Stimulated activated memory B cell treated with anti-CD40 and anti-IgM and Interleukin-4, amounts not matched to agents 10 μg/mL and 1 μg/mL and 100 μg/mL, for 72 hours (primary cell): ENCODE results near the gene KCNQ2.

Source experiments
- ATAC-seq: fragments of 150-1000 bp; cut with Tn5 transposase; 2 replicates; pipeline ENCODE4 v1.10.0; 2021
- H3K27ac Mint-ChIP-seq: one replicate; pipeline ENCODE4 v1.8.0; 2022; ENCODE audit warnings: mild to moderate bottlenecking, mixed read lengths
- H3K27me3 Mint-ChIP-seq: one replicate; pipeline ENCODE4 v1.8.0; 2022; ENCODE audit warnings: mixed read lengths
- H3K36me3 Mint-ChIP-seq: one replicate; pipeline ENCODE4 v1.8.0; 2022; ENCODE audit warnings: mixed read lengths
- H3K4me1 Mint-ChIP-seq: one replicate; pipeline ENCODE4 v1.8.0; 2022; ENCODE audit warnings: mixed read lengths
- H3K4me3 Mint-ChIP-seq: one replicate; pipeline ENCODE4 v1.8.0; 2022; ENCODE audit warnings: mild to moderate bottlenecking, moderate library complexity, mixed read lengths
- H3K9me3 Mint-ChIP-seq: one replicate; pipeline ENCODE4 v1.8.0; 2022; ENCODE audit warnings: mixed read lengths

KCNQ2 gene

GRCh38 chr20:63463400-63464288 is 8.8 kb downstream of the KCNQ2 start:
- H3K4me1 Mint-ChIP-seq = peaks cover under 1% of the 10 kb centered on the region
- peaks cover 87% of the 10 kb centered on the region for H3K27me3 Mint-ChIP-seq
- H3K36me3 Mint-ChIP-seq = no peaks in the 10 kb centered on the region
- H3K4me3 Mint-ChIP-seq = no peak overlapping the region
- no peak for ATAC-seq
- H3K9me3 Mint-ChIP-seq = no peaks in the 10 kb centered on the region
- H3K27ac Mint-ChIP-seq = no peak overlapping the region

- peaks cover 90% of the 10 kb centered on the region for H3K27me3 Mint-ChIP-seq
Measured at GRCh38 chr20:63462244-63462643, 10.2 kb downstream of the KCNQ2 start.

GRCh38 chr20:63461104-63461763 is 11.2 kb downstream of the KCNQ2 start:
- Mint-ChIP-seq H3K27ac (no peak overlapping the region), H3K9me3 (no peaks in the 10 kb centered on the region), H3K4me1 (peaks cover 18% of the 10 kb centered on the region), H3K27me3 (peaks cover 93% of the 10 kb centered on the region), H3K36me3 (no peaks in the 10 kb centered on the region), H3K4me3 (no peak overlapping the region)
- ATAC-seq = no peak

More at GRCh38 chr20:63462244-63462643, 10.2 kb downstream of the KCNQ2 start:
- Mint-ChIP-seq H3K36me3 (no peaks in the 10 kb centered on the region), H3K9me3 (no peaks in the 10 kb centered on the region), H3K4me3 (no peak overlapping the region), H3K27ac (no peak overlapping the region), H3K4me1 (peaks cover 14% of the 10 kb centered on the region)
- ATAC-seq = no peak

GRCh38 chr20:63459070-63459380 is 13.4 kb downstream of the KCNQ2 start:
- Mint-ChIP-seq H3K27ac (no peak overlapping the region), H3K36me3 (no peaks in the 10 kb centered on the region), H3K9me3 (no peaks in the 10 kb centered on the region), H3K4me1 (peaks cover 22% of the 10 kb centered on the region), H3K4me3 (no peak overlapping the region), H3K27me3 (peaks cover 96% of the 10 kb centered on the region)
- ATAC-seq = no peak

GRCh38 chr20:63458170-63459069 is 14.0 kb downstream of the KCNQ2 start:
- no peak overlapping the region for H3K4me3 Mint-ChIP-seq
- H3K27me3 Mint-ChIP-seq = peaks cover 96% of the 10 kb centered on the region
- no peak for ATAC-seq
- H3K9me3 Mint-ChIP-seq = no peaks in the 10 kb centered on the region
- H3K36me3 Mint-ChIP-seq = no peaks in the 10 kb centered on the region
- peaks cover 22% of the 10 kb centered on the region for H3K4me1 Mint-ChIP-seq
- no peak overlapping the region for H3K27ac Mint-ChIP-seq

- ATAC-seq = no peak
- Mint-ChIP-seq H3K9me3 (no peaks in the 10 kb centered on the region), H3K36me3 (no peaks in the 10 kb centered on the region), H3K27me3 (peaks cover 93% of the 10 kb centered on the region), H3K27ac (peak overlapping the region; percentile 53), H3K4me1 (peaks cover 22% of the 10 kb centered on the region), H3K4me3 (no peak overlapping the region)
Measured at GRCh38 chr20:63457737-63458136, 14.7 kb downstream of the KCNQ2 start.

- Mint-ChIP-seq H3K27me3 (peaks cover 97% of the 10 kb centered on the region), H3K27ac (no peak overlapping the region), H3K4me1 (peaks cover 22% of the 10 kb centered on the region), H3K9me3 (no peaks in the 10 kb centered on the region), H3K36me3 (no peaks in the 10 kb centered on the region), H3K4me3 (no peak overlapping the region)
- peak; percentile 5 for ATAC-seq
Measured at GRCh38 chr20:63456429-63457284, 15.8 kb downstream of the KCNQ2 start.

- Mint-ChIP-seq H3K9me3 (no peaks in the 10 kb centered on the region), H3K27ac (no peak overlapping the region), H3K4me1 (peaks cover 22% of the 10 kb centered on the region), H3K4me3 (no peak overlapping the region), H3K27me3 (peaks cover 89% of the 10 kb centered on the region), H3K36me3 (no peaks in the 10 kb centered on the region)
- ATAC-seq = no peak
Measured at GRCh38 chr20:63455568-63455859, 16.9 kb downstream of the KCNQ2 start.

GRCh38 chr20:63454731-63455567 is 17.5 kb downstream of the KCNQ2 start:
- no peak overlapping the region for H3K4me3 Mint-ChIP-seq
- H3K36me3 Mint-ChIP-seq = no peaks in the 10 kb centered on the region
- H3K27ac Mint-ChIP-seq = no peak overlapping the region

GRCh38 chr20:63452821-63453523 is 19.5 kb downstream of the KCNQ2 start:
- Mint-ChIP-seq H3K27ac (no peak overlapping the region), H3K4me3 (no peak overlapping the region), H3K4me1 (peaks cover 15% of the 10 kb centered on the region), H3K36me3 (no peaks in the 10 kb centered on the region), H3K9me3 (no peaks in the 10 kb centered on the region), H3K27me3 (peaks cover 82% of the 10 kb centered on the region)
- ATAC-seq = peak; percentile 34

More at GRCh38 chr20:63454731-63455567, 17.5 kb downstream of the KCNQ2 start:
- no peaks in the 10 kb centered on the region for H3K9me3 Mint-ChIP-seq
- peaks cover 22% of the 10 kb centered on the region for H3K4me1 Mint-ChIP-seq
- H3K27me3 Mint-ChIP-seq = peaks cover 83% of the 10 kb centered on the region
- ATAC-seq = no peak

- H3K36me3 Mint-ChIP-seq = no peaks in the 10 kb centered on the region
- peaks cover 82% of the 10 kb centered on the region for H3K27me3 Mint-ChIP-seq
- H3K9me3 Mint-ChIP-seq = no peaks in the 10 kb centered on the region
- no peak overlapping the region for H3K4me3 Mint-ChIP-seq
- H3K4me1 Mint-ChIP-seq = peaks cover 9% of the 10 kb centered on the region
- no peak overlapping the region for H3K27ac Mint-ChIP-seq
- no peak for ATAC-seq
Measured at GRCh38 chr20:63452341-63452740, 20.1 kb downstream of the KCNQ2 start.

- Mint-ChIP-seq H3K4me3 (no peak overlapping the region), H3K4me1 (peaks cover 4% of the 10 kb centered on the region), H3K36me3 (no peaks in the 10 kb centered on the region), H3K27ac (no peak overlapping the region), H3K9me3 (no peaks in the 10 kb centered on the region), H3K27me3 (peaks cover 82% of the 10 kb centered on the region)
- ATAC-seq = no peak
Measured at GRCh38 chr20:63451821-63452220, 20.6 kb downstream of the KCNQ2 start.
